MCF 10A (cell line): ENCODE data around the gene PRG2. TPM values are rescaled to one million over a fixed set of nuclear protein-coding genes. Genes with fewer than 3 reads are reported as not detected.

Experiments used
- BruUV-seq: library from RNA; stranded (reverse); fragments of 400-500 nt; replicated peaks from 2 replicates; lab custom pipeline; 2021; lab: Mats Ljungman, UMichigan
- CTCF ChIA-PET: fragments of 300-600 bp; sonication (Branson Sonifier 250); formaldehyde crosslinking; extraction: SDS; loops from one replicate; lab custom pipeline; 2021; ENCODE audit warnings: antibody characterized with exemption, inconsistent platforms; lab: Yijun Ruan, JAX
- POLR2A ChIA-PET: fragments of 300-600, 350-650 bp; sonication (Branson Sonifier 250); formaldehyde crosslinking; extraction: SDS; loops from one replicate; lab custom pipeline; 2020; ENCODE audit warnings: antibody characterized with exemption, inconsistent platforms; lab: Yijun Ruan, JAX
- DNase-seq: peaks from one replicate; pipeline ENCODE4 v3.0.0-alpha.2; 2018; ENCODE audit not compliant: unreplicated experiment
- H3K27ac Mint-ChIP-seq: one replicate; pipeline ENCODE4 v1.8.0; 2022; ENCODE audit warnings: mild to moderate bottlenecking, low read depth, mixed read lengths; ENCODE audit not compliant: unreplicated experiment
- H3K27me3 Mint-ChIP-seq: one replicate; pipeline ENCODE4 v1.8.0; 2022; ENCODE audit warnings: mixed read lengths; ENCODE audit not compliant: insufficient read depth, unreplicated experiment
- H3K36me3 Mint-ChIP-seq: one replicate; pipeline ENCODE4 v1.8.0; 2022; ENCODE audit warnings: mild to moderate bottlenecking, moderate library complexity, mixed read lengths; ENCODE audit not compliant: insufficient read depth, unreplicated experiment
- H3K4me1 Mint-ChIP-seq: one replicate; pipeline ENCODE4 v1.8.0; 2022; ENCODE audit warnings: mixed read lengths; ENCODE audit not compliant: insufficient read depth, unreplicated experiment
- H3K4me3 Mint-ChIP-seq: one replicate; pipeline ENCODE4 v1.8.0; 2022; ENCODE audit warnings: mild to moderate bottlenecking, moderate library complexity, mixed read lengths; ENCODE audit not compliant: unreplicated experiment
- H3K9me3 Mint-ChIP-seq: one replicate; pipeline ENCODE4 v1.8.0; 2022; ENCODE audit warnings: mixed read lengths; ENCODE audit not compliant: unreplicated experiment
- intact Hi-C: fragments of 100-400 bp; cut with micrococcal nuclease; formaldehyde crosslinking; loops from 2 replicates; pipeline ENCODE4 v1.14.1; 2022
- total RNA-seq: library from RNA; stranded (reverse); gene quantifications from 2 replicates; pipeline ENCODE4 v1.2.3, GENCODE V29; 2022
- TF ChIP-seq, protein P1 (sequence below): fragments of 200-600 bp; IDR thresholded peaks from one replicate; pipeline ENCODE4 v1.8.0; 2022; ENCODE audit warnings: antibody characterized with exemption, mild to moderate bottlenecking; ENCODE audit not compliant: unreplicated experiment

The PRG2 gene
- total RNA-seq, 1 experiment from 2014 or later, result not detected

DNA sequence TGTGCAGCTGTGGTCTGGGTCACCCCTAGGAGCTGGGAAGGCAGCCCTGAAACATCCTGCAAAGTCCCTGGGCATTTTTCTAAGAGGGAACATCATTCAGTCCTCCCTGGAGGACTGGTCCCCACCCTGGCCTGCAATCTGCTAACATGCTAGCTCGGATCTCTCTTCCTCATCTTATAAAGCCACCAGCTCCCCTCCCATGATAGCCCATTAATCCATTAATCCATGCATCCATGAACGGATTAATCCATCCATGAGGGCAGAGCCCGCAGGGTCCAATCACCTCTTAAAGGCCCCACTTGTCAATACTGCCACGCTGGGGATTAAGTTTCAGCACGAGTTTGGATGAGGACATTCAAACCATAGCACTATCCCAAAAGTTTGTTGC is 21.6 kb downstream of the PRG2 start:
- POLR2A ChIA-PET, result no interaction called here
- TF ChIP-seq, protein P1, sequence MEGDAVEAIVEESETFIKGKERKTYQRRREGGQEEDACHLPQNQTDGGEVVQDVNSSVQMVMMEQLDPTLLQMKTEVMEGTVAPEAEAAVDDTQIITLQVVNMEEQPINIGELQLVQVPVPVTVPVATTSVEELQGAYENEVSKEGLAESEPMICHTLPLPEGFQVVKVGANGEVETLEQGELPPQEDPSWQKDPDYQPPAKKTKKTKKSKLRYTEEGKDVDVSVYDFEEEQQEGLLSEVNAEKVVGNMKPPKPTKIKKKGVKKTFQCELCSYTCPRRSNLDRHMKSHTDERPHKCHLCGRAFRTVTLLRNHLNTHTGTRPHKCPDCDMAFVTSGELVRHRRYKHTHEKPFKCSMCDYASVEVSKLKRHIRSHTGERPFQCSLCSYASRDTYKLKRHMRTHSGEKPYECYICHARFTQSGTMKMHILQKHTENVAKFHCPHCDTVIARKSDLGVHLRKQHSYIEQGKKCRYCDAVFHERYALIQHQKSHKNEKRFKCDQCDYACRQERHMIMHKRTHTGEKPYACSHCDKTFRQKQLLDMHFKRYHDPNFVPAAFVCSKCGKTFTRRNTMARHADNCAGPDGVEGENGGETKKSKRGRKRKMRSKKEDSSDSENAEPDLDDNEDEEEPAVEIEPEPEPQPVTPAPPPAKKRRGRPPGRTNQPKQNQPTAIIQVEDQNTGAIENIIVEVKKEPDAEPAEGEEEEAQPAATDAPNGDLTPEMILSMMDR, result no peak
- Mint-ChIP-seq H3K9me3 (no peaks in the 10 kb centered on the region), H3K36me3 (no peaks in the 10 kb centered on the region), H3K4me3 (no peak overlapping the region), H3K4me1 (peaks cover 13% of the 10 kb centered on the region), H3K27ac (no peak overlapping the region), H3K27me3 (no peaks in the 10 kb centered on the region)
- no TSS peak for BruUV-seq
- CTCF ChIA-PET, result interaction anchor here (0.7 to 1.0 kb wide), 6 partner anchors 9 to 215 kb away, joined by 3 read pairs; no protein-coding TSS in a partner anchor
- DNase-seq, result no peak
- intact Hi-C loops, result no loop called here

DNA sequence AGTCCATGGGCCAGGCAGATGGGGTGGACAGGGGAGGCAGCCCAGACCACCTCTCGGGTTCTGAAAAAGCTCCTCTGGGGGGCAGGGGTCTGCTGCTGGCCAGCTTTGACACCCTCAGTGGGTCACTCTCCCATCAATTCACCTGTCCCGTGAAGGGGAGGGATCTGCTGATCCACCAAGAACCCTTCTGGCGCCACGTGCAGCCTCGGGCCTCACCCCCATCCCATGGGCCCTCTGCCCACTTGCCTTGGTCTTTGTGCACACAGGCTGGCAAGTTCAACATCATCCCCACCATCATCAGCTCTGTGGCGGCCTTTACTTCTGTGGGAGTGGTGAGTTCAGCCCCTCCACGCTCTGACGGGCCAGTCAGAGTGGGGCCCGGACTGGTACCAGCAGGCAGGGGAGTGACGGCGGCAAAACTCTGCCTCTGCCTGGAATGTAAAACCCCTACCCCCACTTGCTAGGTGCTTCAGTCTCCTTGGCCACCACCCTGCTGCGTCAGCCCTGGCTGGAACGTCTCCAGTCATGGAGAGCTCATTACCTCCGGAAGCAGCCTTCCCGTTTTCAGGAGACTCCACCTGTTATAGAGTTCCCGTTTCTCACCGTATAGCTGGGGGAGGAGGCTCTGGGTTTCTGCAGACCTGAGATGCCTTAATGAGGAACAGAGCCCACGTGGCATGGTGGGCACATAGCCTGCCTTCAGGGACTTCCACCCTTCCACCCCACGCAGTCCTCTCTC is 22.2 kb downstream of the PRG2 start:
- intact Hi-C loops, result no loop called here
- TF ChIP-seq, protein P1, result no peak
- H3K36me3 Mint-ChIP-seq, result no peaks in the 10 kb centered on the region
- ChIA-PET POLR2A (no interaction called here), CTCF (interaction anchor here (0.6 to 2.5 kb wide), 10 partner anchors 9 to 592 kb away, joined by 3 to 10 read pairs (median 3); no protein-coding TSS in a partner anchor)
- no peak overlapping the region for H3K4me3 Mint-ChIP-seq
- DNase-seq, result peak; percentile 60
- no TSS peak for BruUV-seq
- H3K4me1 Mint-ChIP-seq, result peaks cover 13% of the 10 kb centered on the region
- no peaks in the 10 kb centered on the region for H3K9me3 Mint-ChIP-seq
- no peaks in the 10 kb centered on the region for H3K27me3 Mint-ChIP-seq
- no peak overlapping the region for H3K27ac Mint-ChIP-seq

GRCh38 chr11:57364851-57365660 is 25.4 kb downstream of the PRG2 start:
- intact Hi-C loops, result no loop called here
- H3K4me1 Mint-ChIP-seq, result peaks cover 10% of the 10 kb centered on the region
- CTCF ChIA-PET, result interaction anchor here (0.7 to 1.1 kb wide), 3 partner anchors 19 to 162 kb away, joined by 3 to 5 read pairs (median 4); no protein-coding TSS in a partner anchor
- BruUV-seq, result no TSS peak
- TF ChIP-seq, protein P1, result no peak
- no peaks in the 10 kb centered on the region for H3K36me3 Mint-ChIP-seq
- no peaks in the 10 kb centered on the region for H3K27me3 Mint-ChIP-seq
- H3K4me3 Mint-ChIP-seq, result no peak overlapping the region
- H3K27ac Mint-ChIP-seq, result no peak overlapping the region
- DNase-seq, result no peak
- H3K9me3 Mint-ChIP-seq, result no peaks in the 10 kb centered on the region
- POLR2A ChIA-PET, result no interaction called here
